ENCODE data around the gene RAB13.

RAB13 gene

DNA sequence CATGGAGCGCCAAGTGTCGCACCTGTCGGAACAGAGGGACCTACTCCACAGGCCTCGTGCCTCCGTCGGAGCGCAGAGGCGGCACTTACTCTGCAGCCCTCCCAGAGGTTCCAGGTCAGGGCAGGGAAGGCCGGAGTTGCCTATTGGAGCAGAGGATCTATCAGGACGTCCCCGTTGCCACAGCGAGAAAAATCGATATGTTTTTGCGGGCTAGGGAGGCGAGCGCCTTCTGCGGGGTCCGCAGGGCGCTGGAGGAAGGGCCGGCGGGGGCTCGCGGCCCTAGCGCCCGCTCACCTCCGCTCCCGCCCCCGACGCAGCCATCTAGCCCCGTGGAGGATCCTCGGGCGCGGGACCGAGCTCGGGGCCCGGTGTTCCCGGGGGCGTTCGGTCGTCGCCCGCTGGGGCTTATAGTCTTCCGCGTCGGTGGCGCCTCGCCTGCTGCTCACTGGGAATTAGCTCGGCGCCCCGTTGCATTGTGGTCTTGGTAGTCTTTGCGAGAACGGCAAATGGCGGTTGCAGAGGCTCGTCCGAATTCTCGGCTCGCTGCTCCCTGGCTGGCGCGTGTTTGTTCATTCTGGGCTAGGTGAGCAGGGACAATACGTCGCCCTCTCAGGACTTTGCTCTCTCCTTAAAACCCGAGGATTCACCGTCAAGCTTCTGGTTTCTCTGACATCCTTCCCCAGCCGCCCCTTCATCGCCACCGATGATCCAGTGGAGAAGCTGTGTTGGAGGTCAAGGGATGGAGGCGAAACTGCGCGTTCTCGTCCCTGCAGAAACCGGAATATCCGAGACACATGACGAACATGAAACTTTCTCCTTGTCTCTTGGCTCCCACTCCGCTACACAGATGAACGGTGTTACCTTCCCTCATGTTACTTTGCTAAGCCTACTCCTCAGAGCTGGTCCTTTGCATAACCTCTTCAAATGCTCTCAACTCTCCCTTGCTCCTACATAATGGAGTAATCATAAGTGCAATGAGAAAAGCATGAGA is 8.6 kb downstream of the RAB13 start, which contains the start of gene JTB:
TSS of gene JTB (minus strand) at position 425 of the 991 bp plus-strand sequence. CDS start at position 3, 422 bp downstream.
- DNase-seq = no peak

DNA sequence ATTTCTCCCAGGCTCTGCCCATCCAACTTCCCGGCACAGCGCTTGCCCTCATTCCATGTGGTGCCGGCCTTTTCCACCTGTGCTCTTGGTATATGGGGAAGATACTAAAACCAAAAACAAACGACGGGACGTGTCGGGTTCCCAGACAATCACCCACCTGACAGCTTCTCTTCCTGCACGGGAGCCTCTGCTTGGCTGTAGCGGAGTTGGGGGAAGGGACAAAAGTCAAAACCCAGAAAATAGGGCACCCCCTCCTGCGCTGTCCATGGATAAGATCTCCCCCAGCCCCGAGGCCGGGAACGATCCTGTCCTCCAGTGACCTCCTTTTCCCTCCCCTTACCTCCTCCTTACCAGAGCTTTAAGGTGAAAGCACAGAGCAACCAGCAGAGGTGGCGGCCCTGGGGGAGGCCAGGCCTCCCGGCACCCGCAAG is 9.3 kb downstream of the RAB13 start:
- no peak for DNase-seq

GRCh38 chr1:153973525-153973924 is 12.6 kb downstream of the RAB13 start:
- no peak for DNase-seq

DNA sequence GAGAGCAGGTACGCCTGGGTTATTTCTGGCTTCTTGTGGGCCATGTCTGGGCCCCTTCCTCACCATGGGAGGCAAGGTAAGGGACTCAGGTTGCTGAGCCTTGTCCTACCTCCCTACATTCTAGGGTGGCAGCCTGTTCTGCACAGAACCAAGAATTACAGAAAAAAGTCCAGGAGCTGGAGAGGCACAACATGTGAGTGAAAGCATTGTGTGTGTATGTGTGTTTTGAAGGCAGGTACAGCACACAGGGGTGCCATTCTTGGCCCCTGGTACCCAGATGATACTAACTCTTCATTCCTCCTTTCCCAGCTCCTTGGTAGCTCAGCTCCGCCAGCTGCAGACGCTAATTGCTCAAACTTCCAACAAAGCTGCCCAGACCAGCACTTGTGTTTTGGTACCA is 13.1 kb downstream of the RAB13 start:
- no peak for DNase-seq

GRCh38 chr1:153970346-153970745 is 15.8 kb downstream of the RAB13 start:
- DNase-seq = no peak

GRCh38 chr1:153968972-153969371 is 17.2 kb downstream of the RAB13 start:
- DNase-seq = no peak

DNA sequence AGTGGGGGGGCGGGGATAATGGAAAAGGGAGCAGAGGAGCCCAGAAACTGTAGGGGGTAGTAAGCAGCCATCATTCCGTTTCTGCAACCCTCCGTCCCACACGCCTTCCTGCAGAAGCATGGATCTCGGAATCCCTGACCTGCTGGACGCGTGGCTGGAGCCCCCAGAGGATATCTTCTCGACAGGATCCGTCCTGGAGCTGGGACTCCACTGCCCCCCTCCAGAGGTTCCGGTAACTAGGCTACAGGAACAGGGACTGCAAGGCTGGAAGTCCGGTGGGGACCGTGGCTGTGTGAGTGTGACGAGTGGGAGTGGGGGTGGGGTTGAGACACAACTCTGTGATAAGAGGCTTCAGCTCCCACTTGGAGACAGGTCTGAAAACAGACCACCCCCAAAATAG is 17.7 kb downstream of the RAB13 start:
- DNase-seq = no peak

DNA sequence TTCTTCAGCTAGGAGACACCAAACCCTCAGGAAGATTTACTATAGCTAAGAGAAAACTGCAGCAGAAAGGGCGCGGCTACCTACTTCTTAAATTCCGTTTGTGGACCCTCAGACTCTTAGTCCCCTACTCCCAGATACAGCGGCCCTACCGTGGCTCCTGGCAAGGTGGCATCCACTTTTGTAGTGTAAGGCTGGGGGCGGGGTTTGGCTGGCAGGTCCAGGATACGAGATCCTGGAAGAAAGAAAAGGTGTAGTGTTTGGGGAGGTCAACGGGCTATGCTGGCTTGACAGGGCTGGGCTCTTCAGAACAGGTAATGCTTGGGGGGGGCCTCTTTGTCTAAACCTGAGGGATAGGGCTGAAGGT is 18.2 kb downstream of the RAB13 start:
- no peak for DNase-seq

- no peak for DNase-seq
Measured at GRCh38 chr1:153967107-153967999, 18.8 kb downstream of the RAB13 start, which contains the start of gene CREB3L4. Gene CREB3L4, plus strand, starts transcription at chr1:153967902. Its CDS starts 624 bp downstream, at chr1:153968526.

DNA sequence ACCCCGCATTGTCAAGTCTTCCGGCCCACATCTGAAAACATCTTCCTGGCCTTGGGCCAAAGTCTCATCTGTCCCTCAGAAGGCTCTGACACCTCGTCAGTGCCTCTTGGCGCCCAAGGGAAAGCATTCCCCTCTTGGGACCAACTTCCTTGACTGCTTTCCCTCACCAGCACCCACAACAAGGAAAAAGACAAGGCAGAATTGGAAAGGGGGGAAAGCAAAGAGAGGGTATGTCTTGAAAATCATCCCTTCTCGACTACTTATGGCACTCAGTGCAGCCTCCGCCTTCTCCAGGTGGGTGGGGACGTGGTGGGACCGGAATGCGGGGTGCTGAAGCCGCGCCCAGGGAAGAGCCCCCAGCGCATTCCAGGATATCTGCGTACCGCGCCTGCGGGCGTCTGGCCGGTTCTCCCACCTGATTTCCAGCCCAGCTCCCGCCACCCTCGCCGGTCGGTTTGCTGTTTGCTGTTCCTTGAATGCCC is 22.2 kb downstream of the RAB13 start:
- no peak for DNase-seq

DNA sequence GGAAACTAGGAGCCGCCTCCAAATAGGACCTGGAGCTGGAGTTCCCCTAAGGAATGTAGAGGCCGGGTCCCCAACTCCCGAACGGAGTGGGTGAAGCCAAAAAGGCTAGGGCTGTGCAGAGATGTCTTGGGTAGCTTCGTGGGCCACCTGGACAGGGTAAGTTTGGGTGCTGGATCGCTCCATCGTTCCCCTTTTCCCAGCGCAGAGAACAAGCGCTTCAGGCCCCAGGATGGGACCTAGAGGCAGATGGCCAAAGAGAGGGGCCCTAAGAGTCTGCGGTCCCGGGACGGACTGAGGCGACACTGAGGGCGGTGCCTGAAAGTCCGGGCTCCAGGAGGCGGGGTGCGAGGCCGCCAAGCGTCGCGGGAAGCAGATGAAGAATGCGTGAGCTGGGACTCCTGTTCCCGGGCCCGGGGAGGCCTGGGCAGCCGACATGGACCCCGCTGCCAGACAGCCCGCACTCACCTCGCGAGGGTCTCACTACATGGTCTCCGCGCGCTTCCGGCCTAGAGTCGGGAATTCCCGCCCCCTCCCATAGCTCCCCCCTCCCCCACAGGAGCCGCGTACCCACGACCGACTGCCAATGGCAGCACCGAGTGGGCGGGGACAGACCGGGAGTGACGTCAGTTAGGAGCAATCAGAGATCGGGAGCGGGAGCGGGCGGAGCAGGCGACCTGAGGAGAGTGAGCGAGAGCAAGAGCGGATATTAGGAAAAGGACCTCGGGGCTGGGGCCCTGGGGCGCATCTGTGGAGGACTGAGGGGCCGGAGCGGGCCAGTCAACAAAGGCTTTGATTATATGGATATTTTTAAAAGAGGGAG is 22.9 kb downstream of the RAB13 start, which contains the start of gene SLC39A1:
TSS of gene SLC39A1 (minus strand) at position 508 of the 820 bp plus-strand sequence. CDS start 822 bp downstream, outside the sequence.
- no peak for DNase-seq

- no peak for DNase-seq
Measured at GRCh38 chr1:153962088-153963029, 23.8 kb downstream of the RAB13 start.

- DNase-seq = no peak
Measured at GRCh38 chr1:153961421-153961820, 24.7 kb downstream of the RAB13 start.

DNA sequence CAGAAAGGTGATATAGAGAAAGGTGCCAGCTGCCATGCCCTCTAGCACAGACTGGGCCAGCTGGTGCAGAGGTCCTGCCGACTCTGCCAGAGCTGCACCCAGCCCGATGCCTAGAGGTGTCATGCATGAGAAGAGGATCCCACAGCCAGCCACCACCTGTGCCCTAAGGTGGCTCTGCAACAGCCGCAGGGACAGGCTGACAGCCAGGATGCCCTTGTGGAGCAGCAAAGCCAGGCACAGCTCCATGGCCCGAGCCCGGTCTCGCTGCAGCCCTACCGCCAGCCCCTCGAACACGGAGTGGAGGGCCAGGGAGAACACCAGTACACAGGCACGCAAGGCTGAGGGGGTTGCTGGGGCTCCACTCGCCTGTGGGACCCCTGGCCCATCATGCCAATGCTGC is 25.9 kb downstream of the RAB13 start:
- DNase-seq = no peak

- no peak for DNase-seq
Measured at GRCh38 chr1:153959454-153959853, 26.7 kb downstream of the RAB13 start.

DNA sequence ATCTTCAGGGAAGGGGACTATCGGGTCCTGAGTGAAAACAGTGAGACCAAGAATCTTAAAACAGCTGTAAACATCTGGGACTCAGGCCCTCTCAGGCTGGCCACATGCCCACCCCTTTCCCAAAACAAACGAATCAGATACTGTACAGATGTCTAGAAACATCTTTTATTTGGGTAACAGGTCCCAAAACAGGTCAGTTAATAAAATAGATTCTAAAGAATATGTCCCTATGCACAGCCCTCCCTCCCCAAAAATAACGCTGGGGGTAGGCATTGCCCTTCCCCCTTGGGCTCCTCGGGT is 27.2 kb downstream of the RAB13 start:
- DNase-seq = no peak

DNA sequence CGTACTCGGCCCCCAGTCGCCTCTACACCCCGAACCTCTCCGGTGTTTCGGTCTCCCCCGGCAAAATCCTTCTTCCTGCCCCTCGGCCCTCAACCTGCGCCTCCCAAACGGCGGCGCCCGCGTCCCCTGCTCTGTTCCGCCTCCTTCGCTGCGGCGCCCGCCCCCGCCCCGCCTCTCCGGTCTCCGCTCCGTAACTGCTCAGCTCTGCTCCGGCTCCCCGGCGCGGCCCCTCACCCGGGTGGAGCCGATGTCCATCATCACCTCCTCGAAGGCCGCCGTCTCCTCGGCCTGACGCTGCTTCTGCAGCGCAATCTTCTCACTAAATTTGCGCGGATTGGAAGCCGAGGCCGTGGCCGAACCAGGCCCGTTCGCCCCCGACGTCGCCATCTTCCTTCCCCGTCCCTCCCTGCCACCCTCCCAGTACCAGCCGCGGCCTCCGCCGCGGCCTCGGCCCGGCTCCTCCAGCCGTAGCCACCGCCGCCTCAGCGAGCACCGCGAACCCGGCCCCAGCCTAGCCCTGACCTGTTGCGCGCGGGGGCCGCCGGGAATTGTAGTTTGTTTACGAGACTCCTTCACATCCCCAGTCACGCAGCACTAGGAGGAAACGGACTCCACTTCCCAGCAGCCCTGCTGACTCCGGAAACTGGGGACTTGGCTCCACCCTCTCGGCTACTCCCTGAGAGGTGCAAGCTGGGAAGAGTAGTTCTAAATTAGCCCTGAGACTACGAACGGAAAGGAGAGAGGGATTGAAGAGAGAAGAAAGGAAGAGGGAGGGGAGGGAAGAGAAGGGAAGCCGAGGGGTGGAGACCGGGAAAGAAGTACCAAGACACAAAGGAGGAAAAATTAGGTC is 27.8 kb downstream of the RAB13 start, which contains the start of gene CRTC2:
TSS of gene CRTC2 (minus strand) at position 502 of the 850 bp plus-strand sequence. CDS start at position 387, 115 bp downstream.
- peak; percentile 35 for DNase-seq

- DNase-seq = no peak
Measured at GRCh38 chr1:153957744-153958110, 28.4 kb downstream of the RAB13 start.

GRCh38 chr1:153956997-153957715 is 29.0 kb downstream of the RAB13 start:
- DNase-seq = no peak

Measured in cortex of kidney (tissue), 1 donor.